Suprapubic skin (tissue), 4 donors: ENCODE data around the gene PKMYT1. TPM values are rescaled to one million over a fixed set of nuclear protein-coding genes. Genes with fewer than 3 reads are reported as not detected.

ENCODE experiments used
- DNase-seq, 2 donors: peaks; one replicate each; pipeline ENCODE4 v3.0.0-alpha.2; 2019; ENCODE audit warnings: low spot score in 2 of 2
- H3K27ac ChIP-seq: fragments of 200-600 bp; sonication (generic); one replicate; pipeline ENCODE4 v1.5.1; 2019
- H3K27me3 ChIP-seq: fragments of 200-600 bp; sonication (generic); one replicate; pipeline ENCODE4 v1.5.1; 2019
- H3K36me3 ChIP-seq: fragments of 200-600 bp; sonication (generic); one replicate; pipeline ENCODE4 v1.5.1; 2019
- H3K4me1 ChIP-seq: fragments of 200-600 bp; sonication (generic); one replicate; pipeline ENCODE4 v1.5.1; 2019
- H3K4me3 ChIP-seq: fragments of 200-600 bp; sonication (generic); one replicate; pipeline ENCODE4 v1.5.1; 2019; ENCODE audit warnings: mild to moderate bottlenecking
- H3K9me3 ChIP-seq: fragments of 200-600 bp; sonication (generic); one replicate; pipeline ENCODE4 v1.5.1; 2019
- CTCF ChIP-seq, 2 donors: fragments of 200-600 bp in 1 of 2; fragments of 450-650 bp in 1 of 2; sonication (generic) in 1 of 2; IDR thresholded peaks; one replicate each; pipeline ENCODE4 v1.5.1; 2016 to 2019; ENCODE audit warnings: antibody characterized with exemption in 2 of 2, mild to moderate bottlenecking in 1 of 2, moderate library complexity in 1 of 2
- EP300 ChIP-seq: sonication (generic); formaldehyde crosslinking; IDR thresholded peaks from one replicate; pipeline ENCODE4 v1.6.1; 2017; ENCODE audit warnings: antibody characterized with exemption
- POLR2A ChIP-seq, 2 donors: fragments of 450-650 bp; IDR thresholded peaks; one replicate each; pipeline ENCODE4 v1.6.1; 2017; ENCODE audit warnings: antibody characterized with exemption in 2 of 2, mild to moderate bottlenecking in 2 of 2, moderate library complexity in 2 of 2
- POLR2AphosphoS5 ChIP-seq, 3 donors: sonication (generic); formaldehyde crosslinking; IDR thresholded peaks; one replicate each; pipeline ENCODE4 v1.6.1; 2017; ENCODE audit warnings: antibody characterized with exemption in 3 of 3
- WGBS: methylation state at CpG from one replicate; pipeline ENCODE4 v1.1.5; 2018; 5-methylcytosine and 5-hydroxymethylcytosine counted together
- total RNA-seq, 4 donors: library from RNA; depleted of rRNA; stranded (reverse); fragments of >200 nt; gene quantifications; one replicate each; pipeline ENCODE4 v1.1.0, GENCODE V29; 2016

PKMYT1 gene
- total RNA-seq, 4 donors from 2014 or later = 1.9 to 6.4 (median 4.7) TPM

- peaks cover 21% of the 10 kb centered on the region for H3K27me3 ChIP-seq
- WGBS = 86% methylated on average over 8 of the region's 8 CpGs
- H3K36me3 ChIP-seq = peaks cover 19% of the 10 kb centered on the region
- H3K9me3 ChIP-seq = no peaks in the 10 kb centered on the region
- no peak overlapping the region for H3K4me3 ChIP-seq
- DNase-seq = no peak
- TF ChIP-seq CTCF (IDR thresholded peaks at IDR 0.05) (no peak), EP300 (no peak)
- H3K27ac ChIP-seq = no peak overlapping the region
- peaks cover 61% of the 10 kb centered on the region for H3K4me1 ChIP-seq
Measured at GRCh38 chr16:3027489-3027795, 47.2 kb upstream of the PKMYT1 start.

- H3K4me3 ChIP-seq = no peak overlapping the region
- peaks cover 63% of the 10 kb centered on the region for H3K4me1 ChIP-seq
- peaks cover 19% of the 10 kb centered on the region for H3K36me3 ChIP-seq
- peaks cover 21% of the 10 kb centered on the region for H3K27me3 ChIP-seq
- TF ChIP-seq EP300 (no peak), POLR2A (IDR thresholded peaks at IDR 0.05) (no peak), CTCF (IDR thresholded peaks at IDR 0.05) (no peak), POLR2AphosphoS5 (IDR thresholded peaks at IDR 0.05) (no peak)
- H3K9me3 ChIP-seq = no peaks in the 10 kb centered on the region
- H3K27ac ChIP-seq = no peak overlapping the region
- DNase-seq = no peak
- 94% methylated on average over 21 of the region's 24 CpGs for WGBS
Measured at GRCh38 chr16:3026609-3027488, 46.6 kb upstream of the PKMYT1 start.

- TF ChIP-seq POLR2A (IDR thresholded peaks at IDR 0.05) (no peak), EP300 (no peak), CTCF (IDR thresholded peaks at IDR 0.05) (no peak), POLR2AphosphoS5 (IDR thresholded peaks at IDR 0.05) (no peak)
- 90% methylated on average over 8 of the region's 8 CpGs for WGBS
- H3K36me3 ChIP-seq = peaks cover 19% of the 10 kb centered on the region
- H3K4me3 ChIP-seq = no peak overlapping the region
- H3K4me1 ChIP-seq = peaks cover 65% of the 10 kb centered on the region
- DNase-seq = no peak
- H3K27ac ChIP-seq = no peak overlapping the region
- peaks cover 17% of the 10 kb centered on the region for H3K27me3 ChIP-seq
- no peaks in the 10 kb centered on the region for H3K9me3 ChIP-seq
Measured at GRCh38 chr16:3026003-3026378, 45.7 kb upstream of the PKMYT1 start.

GRCh38 chr16:3025032-3026002 is 45.1 kb upstream of the PKMYT1 start:
- WGBS = 87% methylated on average over 13 of the region's 18 CpGs
- Histone ChIP-seq H3K4me3 (no peak overlapping the region), H3K4me1 (peaks cover 72% of the 10 kb centered on the region), H3K9me3 (no peaks in the 10 kb centered on the region), H3K27ac (no peak overlapping the region), H3K36me3 (peaks cover 19% of the 10 kb centered on the region), H3K27me3 (peaks cover 15% of the 10 kb centered on the region)
- no peak for TF ChIP-seq POLR2A (IDR thresholded peaks at IDR 0.05)
- DNase-seq = no peak

GRCh38 chr16:3023669-3024478 is 43.6 kb upstream of the PKMYT1 start, which contains the start of the genes HCFC1R1 and THOC6:
Gene HCFC1R1, minus strand, starts transcription at chr16:3023942. Its CDS starts 1 bp downstream, at chr16:3023941.
Gene THOC6, plus strand, starts transcription at chr16:3024035. Its CDS starts 292 bp downstream, at chr16:3024327.
- peak; percentile 98 for DNase-seq
- Histone ChIP-seq H3K4me1 (peaks cover 68% of the 10 kb centered on the region), H3K27me3 (peaks cover 5% of the 10 kb centered on the region), H3K36me3 (peaks cover 19% of the 10 kb centered on the region), H3K9me3 (no peaks in the 10 kb centered on the region), H3K27ac (peak within 1 kb of the TSS; percentile 90), H3K4me3 (peak within 1 kb of the TSS; percentile 60)
- peak; percentile 49 to 73 (median 53) for TF ChIP-seq POLR2AphosphoS5 (IDR thresholded peaks at IDR 0.05)
- no peak for TF ChIP-seq POLR2A (IDR thresholded peaks at IDR 0.05)
- 0% methylated on average over 31 of the region's 69 CpGs for WGBS
